Fibroblast of peridontal ligament (primary cell): ENCODE results near the gene SLC2A8.

ENCODE experiments used
- DNase-seq: peaks from one replicate; pipeline ENCODE4 v3.0.0-alpha.2; 2010; ENCODE audit errors: extremely low read depth

SLC2A8 gene

DNA sequence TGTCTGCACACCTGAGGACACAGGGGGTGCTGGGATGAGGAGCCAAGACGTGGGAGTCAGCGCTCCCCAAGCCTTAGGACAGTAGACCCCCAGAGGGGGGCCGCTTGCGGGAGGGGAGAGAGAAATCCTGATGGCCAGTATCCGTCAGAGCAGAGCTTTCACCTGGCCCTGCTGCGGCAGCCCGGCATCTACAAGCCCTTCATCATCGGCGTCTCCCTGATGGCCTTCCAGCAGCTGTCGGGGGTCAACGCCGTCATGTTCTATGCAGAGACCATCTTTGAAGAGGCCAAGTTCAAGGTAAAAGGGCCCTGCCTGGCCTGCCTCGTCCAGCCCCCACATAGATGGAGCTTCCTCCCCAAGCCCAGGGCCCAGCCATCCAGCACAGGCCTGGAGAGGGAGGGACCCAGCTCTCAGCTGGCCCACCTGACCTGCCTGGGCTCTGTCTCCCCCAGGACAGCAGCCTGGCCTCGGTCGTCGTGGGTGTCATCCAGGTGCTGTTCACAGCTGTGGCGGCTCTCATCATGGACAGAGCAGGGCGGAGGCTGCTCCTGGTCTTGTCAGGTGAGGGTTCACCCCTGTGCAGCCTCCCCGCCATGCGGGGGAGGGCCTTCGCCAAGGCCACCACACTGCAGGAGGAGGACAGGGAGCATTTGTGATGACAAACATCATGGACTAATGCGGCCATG is 6.7 kb downstream of the SLC2A8 start:
- DNase-seq: no peak

DNA sequence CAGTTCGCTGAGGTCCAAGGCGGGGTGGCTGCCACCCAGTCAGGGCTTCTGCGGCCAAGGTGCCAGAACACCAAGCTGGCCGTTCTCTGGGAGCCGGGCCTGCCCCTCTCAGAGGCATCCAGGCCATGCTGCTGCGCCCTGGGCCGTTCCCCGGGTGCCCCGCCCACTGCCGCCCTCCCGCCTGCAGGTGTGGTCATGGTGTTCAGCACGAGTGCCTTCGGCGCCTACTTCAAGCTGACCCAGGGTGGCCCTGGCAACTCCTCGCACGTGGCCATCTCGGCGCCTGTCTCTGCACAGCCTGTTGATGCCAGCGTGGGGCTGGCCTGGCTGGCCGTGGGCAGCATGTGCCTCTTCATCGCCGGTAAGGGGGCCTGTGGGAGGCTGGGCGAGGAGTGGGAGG is 7.7 kb downstream of the SLC2A8 start:
- no peak for DNase-seq

DNA sequence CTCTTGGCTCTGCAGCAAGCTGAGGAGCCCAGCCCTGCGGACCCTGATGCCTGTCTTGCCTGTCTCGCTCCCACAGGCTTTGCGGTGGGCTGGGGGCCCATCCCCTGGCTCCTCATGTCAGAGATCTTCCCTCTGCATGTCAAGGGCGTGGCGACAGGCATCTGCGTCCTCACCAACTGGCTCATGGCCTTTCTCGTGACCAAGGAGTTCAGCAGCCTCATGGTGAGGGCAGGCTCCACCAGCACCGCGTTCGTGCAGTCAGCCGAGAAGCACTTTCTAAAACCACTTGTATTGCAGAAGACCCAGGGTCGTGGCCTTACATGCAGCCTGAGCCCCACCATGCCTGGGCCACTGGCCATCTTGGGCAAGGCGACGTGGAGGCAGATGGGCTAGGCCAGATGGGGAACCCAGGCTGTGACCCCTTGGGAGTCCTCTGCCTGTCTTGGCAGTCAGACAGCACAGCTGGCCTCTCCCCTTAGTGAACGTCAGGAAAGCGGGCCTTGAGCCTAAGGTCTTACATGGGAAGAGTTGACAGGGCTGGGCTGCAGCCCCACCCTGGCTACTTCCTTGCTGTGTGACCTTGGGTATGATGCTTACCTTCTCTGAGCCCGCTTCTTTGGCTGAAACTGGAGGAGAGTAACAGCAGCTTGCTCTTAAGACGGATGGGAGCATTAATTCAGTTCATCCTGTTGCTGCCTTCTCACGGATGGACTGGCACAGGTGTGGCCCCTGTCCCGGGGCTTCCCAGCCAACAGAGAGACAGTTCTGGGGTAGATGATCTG is 8.6 kb downstream of the SLC2A8 start:
- DNase-seq: no peak

GRCh38 chr9:127406799-127407491 is 10.0 kb downstream of the SLC2A8 start:
- no peak for DNase-seq

- no peak for DNase-seq
Observed at GRCh38 chr9:127407492-127407843, 10.5 kb downstream of the SLC2A8 start.

DNA sequence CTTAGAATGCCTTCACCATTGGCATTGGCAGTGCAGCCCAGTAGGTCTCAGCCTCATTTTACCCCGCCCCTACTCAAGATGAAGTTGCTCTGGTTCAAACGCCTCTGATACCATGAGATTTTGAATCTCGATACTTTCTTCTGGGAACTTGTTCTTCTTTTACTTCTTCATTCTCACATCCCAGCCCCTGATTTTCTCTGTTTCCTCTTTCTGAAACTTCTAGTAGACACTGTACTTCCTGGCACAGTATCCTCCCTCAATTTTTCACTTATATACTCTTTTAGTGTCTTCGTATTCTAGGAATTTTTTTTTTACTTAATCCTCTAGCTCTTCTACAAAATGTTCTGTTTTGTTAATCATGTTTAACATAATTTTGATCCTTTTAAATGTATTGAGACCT is 14.2 kb downstream of the SLC2A8 start:
- DNase-seq: no peak

DNA sequence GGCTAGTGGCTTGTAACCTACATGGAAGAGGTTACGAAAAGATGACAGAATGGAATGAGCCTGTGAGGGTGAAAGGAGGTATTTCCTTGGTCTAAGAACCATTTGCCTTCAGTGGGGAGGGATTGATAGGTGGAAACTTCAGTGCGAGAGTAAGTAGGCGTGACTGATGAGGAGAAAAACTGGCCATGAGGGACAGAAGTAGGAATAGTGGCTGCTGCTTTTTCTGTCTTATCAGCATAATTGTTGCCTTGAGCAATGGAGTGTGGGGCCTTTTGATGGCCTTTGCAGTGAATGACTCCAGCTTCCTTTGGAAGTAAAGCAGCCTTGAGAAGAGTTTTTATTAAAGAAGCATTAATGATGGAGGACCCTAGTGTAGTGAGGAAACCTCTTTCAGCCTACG is 18.2 kb downstream of the SLC2A8 start:
- DNase-seq: no peak

DNA sequence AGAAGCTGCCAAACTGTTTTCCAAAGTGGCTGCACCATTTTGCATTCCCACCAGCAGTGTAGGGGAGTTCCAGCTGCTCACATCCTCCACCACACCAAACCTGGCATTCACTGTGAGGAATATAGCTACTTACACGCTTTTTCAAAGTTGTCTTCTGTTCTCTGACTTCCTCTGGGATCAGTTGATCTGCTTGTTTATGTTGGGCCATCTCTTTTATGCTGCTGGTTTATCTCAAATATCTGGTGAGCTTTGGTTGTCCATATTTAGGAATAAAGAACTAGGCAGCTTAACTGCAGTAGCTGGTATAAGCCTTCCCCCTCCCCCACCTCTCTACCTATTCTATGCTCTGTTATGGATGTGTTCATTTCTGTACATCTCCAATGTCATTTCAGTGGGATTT is 18.7 kb downstream of the SLC2A8 start:
- no peak for DNase-seq

GRCh38 chr9:127417131-127418036 is 20.4 kb downstream of the SLC2A8 start:
- peak; percentile 23 for DNase-seq

GRCh38 chr9:127418037-127418471 is 21.1 kb downstream of the SLC2A8 start:
- DNase-seq: no peak

DNA sequence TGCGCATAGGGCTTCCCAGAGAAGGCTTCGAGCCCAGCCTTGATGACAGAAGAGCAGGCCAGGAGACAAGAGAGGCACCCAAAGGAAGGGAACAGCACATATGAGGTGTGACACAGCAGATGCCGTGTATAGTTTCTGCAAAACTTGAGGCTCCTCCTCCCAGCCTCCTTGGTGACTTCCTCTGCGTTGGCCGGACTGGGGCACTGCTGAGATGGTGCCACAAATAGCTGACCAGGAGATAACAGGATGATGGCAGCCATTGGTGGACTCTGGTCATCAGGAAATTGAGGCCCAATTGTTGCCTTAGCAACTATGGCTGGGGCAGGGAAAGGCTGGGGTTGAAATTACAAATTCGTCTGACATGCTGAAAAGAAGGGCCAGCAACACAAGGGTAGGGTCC is 22.4 kb downstream of the SLC2A8 start:
- DNase-seq: no peak

DNA sequence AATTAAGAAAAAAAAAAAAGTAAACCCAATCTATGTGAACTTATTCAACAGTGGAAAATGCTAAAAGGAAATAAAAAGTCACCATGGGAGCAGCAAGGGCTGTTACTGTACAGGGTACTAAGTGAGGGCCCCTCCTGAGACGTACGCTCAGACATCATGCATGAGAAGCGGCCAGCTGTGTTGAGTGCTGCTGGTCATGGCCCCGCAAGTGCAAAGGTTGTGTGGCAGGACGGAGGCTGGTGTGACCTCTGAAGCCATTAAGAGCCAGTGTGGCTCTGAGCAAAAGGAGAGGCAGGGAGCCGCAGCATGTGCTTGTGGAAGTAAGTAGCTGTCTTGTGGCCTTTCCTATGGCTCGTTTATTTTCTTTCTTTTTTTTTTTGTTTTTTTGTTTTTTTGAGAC is 24.1 kb downstream of the SLC2A8 start:
- no peak for DNase-seq

DNA sequence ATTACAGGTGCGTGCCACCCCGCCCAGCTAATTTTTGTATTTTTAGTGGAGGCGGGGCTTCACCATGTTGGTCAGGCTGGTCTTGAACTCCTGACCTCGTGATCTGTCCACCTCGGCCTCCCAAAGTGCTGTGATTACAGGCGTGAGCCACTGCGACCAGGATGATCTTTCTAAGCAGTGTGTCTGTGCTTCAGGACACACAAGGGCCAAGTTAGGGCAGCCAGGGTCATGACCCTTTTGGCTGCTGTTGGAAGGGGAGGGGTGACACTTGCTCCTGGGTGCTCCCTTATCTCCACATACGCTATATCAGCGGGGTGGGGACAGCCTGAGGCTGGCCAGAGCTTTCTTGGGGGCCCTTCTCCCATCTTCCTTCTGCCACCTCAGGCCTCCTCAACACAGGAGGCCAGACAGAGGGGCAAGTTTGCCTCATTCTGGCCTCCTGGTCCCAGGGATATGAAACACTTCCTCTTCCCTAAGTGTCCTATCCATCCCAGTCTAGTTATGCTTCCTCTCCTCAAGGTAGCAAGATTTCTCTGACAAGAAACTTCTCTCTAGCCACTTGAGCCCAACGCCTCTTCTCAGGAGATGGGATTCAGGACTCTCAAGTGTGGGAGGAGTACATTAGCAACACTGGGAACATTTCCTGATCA is 25.3 kb downstream of the SLC2A8 start:
- no peak for DNase-seq

GRCh38 chr9:127422787-127423186 is 25.8 kb downstream of the SLC2A8 start:
- DNase-seq: no peak

DNA sequence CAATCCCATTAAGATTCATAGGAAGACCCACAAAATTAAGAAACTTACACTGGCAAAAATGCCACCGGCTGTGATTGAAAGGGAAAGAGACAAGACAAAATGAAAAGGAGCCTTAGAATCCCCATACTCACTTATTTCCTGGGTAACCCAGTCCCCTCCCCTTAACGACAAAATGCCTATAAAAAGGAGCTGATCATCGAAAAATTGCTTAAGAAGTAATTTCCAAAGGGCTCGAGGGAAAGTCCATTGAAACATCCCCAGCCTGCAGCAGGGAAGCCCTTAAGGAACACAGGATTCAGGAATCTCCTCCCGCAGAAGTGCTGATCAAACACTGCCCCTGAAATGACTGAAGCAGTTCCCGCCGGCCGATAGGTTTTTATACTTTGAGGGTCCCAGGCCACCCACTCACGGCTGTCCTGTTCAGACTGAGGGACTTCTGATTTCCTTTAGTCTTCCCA is 26.5 kb downstream of the SLC2A8 start:
- DNase-seq: peak; percentile 33

GRCh38 chr9:127423934-127424675 is 27.1 kb downstream of the SLC2A8 start, which contains the start of gene ZNF79:
Gene ZNF79, plus strand, starts transcription at chr9:127424382. Its CDS starts 406 bp downstream, at chr9:127424788.
- DNase-seq: peak; percentile 89

DNA sequence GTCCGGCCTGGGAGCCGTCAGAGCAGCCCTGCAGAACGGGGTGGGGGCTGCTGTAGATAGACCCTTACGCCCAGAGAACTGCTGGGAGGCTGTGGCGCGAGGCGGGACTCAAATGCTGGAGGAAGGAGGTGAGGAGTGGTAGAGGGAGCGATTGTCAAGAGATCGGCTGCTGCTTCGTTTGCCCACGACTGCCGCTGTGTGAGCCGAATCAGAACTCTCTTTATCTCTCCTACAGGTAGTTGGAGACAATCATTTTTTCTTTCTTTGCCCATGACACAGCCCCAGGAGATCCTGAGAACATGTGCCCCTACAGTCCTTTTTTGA is 27.7 kb downstream of the SLC2A8 start:
- DNase-seq: no peak

- DNase-seq: no peak
Observed at GRCh38 chr9:127426756-127427155, 29.8 kb downstream of the SLC2A8 start.

DNA sequence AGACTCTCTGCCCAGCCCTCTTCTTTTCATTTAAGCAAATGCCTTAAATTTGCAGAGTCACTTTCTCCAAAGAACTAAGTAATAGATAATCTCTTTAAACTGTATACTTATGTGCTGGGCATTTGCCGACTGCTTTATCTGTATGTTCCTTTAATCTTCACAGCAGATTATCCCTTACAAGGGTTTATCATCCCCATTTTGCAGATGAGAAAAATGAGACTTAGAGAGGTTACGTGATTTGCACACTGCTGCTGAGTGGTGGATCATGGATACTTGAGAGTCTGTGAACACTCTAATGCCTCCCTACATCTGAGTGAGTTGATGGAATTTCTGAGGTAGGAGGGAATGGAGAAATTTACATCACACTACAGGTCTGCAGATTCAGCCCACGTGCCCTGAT is 31.4 kb downstream of the SLC2A8 start:
- no peak for DNase-seq

GRCh38 chr9:127430415-127430814 is 33.4 kb downstream of the SLC2A8 start:
- no peak for DNase-seq
